Pancreas (tissue), 10 donors: Measurements from ENCODE around the gene FADS1. TPM values are rescaled to one million over a fixed set of nuclear protein-coding genes. Genes with fewer than 3 reads are reported as not detected.
A peak's percentile ranks its signal among the peaks of the same experiment; 100 is the strongest.

Experiments
- ATAC-seq, 4 donors: fragments of 200-7000 bp; cut with Tn5 transposase; one replicate each; pipeline versions ENCODE4 v1.8.0 to v1.9.1; 2020; ENCODE audit warnings: mild to moderate bottlenecking in 4 of 4, moderate library complexity in 4 of 4
- DNase-seq, 6 donors: peaks; one replicate each; pipeline ENCODE4 v3.0.0-alpha.2; 2020
- FAIRE-seq: peaks from 2 replicates; lab custom pipeline; 2012; peaks lifted over from hg19 to GRCh38; lab: Jason Lieb, UNC
- H3K27ac ChIP-seq, 4 donors: fragments of 200-600 bp; sonication (generic); 1 replicate in 3 of 4; 2 replicates in 1 of 4; pipeline versions ENCODE4 v1.5.0 to v1.8.0; 2020
- H3K27me3 ChIP-seq, 4 donors: fragments of 200-600 bp; one replicate each; pipeline ENCODE4 v1.8.0; 2021
- H3K36me3 ChIP-seq, 3 donors: fragments of 200-600 bp; sonication (generic) in 1 of 3; one replicate each; pipeline versions ENCODE4 v1.5.0 to v1.8.0; 2020 to 2021
- H3K4me1 ChIP-seq, 3 donors: fragments of 200-600 bp; one replicate each; pipeline ENCODE4 v1.8.0; 2021
- H3K4me3 ChIP-seq, 4 donors: fragments of 200-600 bp; sonication (generic) in 2 of 4; one replicate each; pipeline versions ENCODE4 v1.5.0 to v1.8.0; 2020 to 2021
- H3K9me3 ChIP-seq, 4 donors: fragments of 200-600 bp; one replicate each; pipeline ENCODE4 v1.8.0; 2021
- WGBS, 2 donors: extraction: QIAGEN DNeasy Blood & Tissue Kit; methylation state at CpG; one replicate each; pipeline ENCODE4 v1.1.7; 2013; 5-methylcytosine and 5-hydroxymethylcytosine counted together
- intact Hi-C, 3 donors: fragments of 100-400 bp; cut with DNase I; formaldehyde crosslinking; loops; one replicate each; pipeline versions ENCODE4 v1.11.1 to v1.14.2; 2022
- polyA plus RNA-seq, 2 donors: library from polyadenylated mRNA; stranded (reverse); fragments of 200-250 nt; gene quantifications; one replicate each; pipeline ENCODE4 v1.2.3, GENCODE V29; 2013
- total RNA-seq, 6 donors: library from RNA; stranded (reverse); fragmentation: NEBNext Ultra II Directional in 4 of 6; extraction: Animal tissue kit (Norgen Biotek cat#: 25700) in 4 of 6; gene quantifications; one replicate each; pipeline versions ENCODE4 v1.2.1 to v1.2.4, GENCODE V29; 2021 to 2023
- TF ChIP-seq, protein P1 (sequence below), 4 donors: fragments of 200-600 bp; sonication (generic) in 3 of 4; IDR thresholded peaks; one replicate each; pipeline versions ENCODE4 v1.5.0 to v1.8.0; 2021; ENCODE audit warnings: antibody characterized with exemption in 4 of 4
- donor health status: healthy with polysubstance abuse.
- donor health status: DM: no; HTN: no; CAD: no; lungs with moderate emphysema.
- donor health status: DM: no; HTN: no; CAD: no.
- donor health status: control.
- donor health status: control.
- donor health status: Bipolar disorder and iron deficiency.
- donor health status: DM: yes; HTN: yes; CAD: no.
- donor health status: DM: no; HTN: no; CAD: no.
- donor health status: DM: no; HTN: no; CAD: no.
- donor health status: DM: yes; HTN: yes; CAD: no.

FADS1 gene
- total and polyA plus RNA-seq, 8 donors, result 2.3 to 15.1 (median 5.4) TPM

- H3K4me3 ChIP-seq, result no peak overlapping the region
- H3K4me1 ChIP-seq, result no peaks in the 10 kb centered on the region
- TF ChIP-seq, protein P1, sequence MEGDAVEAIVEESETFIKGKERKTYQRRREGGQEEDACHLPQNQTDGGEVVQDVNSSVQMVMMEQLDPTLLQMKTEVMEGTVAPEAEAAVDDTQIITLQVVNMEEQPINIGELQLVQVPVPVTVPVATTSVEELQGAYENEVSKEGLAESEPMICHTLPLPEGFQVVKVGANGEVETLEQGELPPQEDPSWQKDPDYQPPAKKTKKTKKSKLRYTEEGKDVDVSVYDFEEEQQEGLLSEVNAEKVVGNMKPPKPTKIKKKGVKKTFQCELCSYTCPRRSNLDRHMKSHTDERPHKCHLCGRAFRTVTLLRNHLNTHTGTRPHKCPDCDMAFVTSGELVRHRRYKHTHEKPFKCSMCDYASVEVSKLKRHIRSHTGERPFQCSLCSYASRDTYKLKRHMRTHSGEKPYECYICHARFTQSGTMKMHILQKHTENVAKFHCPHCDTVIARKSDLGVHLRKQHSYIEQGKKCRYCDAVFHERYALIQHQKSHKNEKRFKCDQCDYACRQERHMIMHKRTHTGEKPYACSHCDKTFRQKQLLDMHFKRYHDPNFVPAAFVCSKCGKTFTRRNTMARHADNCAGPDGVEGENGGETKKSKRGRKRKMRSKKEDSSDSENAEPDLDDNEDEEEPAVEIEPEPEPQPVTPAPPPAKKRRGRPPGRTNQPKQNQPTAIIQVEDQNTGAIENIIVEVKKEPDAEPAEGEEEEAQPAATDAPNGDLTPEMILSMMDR (IDR thresholded peaks at IDR 0.05), result no peak
- no peaks in the 10 kb centered on the region for H3K9me3 ChIP-seq
- no peak for ATAC-seq
- H3K27me3 ChIP-seq, result no peaks in the 10 kb centered on the region
- peak in 1 of 6 donors; percentile 7 for DNase-seq
- 84 to 87% methylated on average over 5 of the region's 5 CpGs for WGBS, 2 donors
- H3K27ac ChIP-seq, result no peak overlapping the region
- intact Hi-C loops, result loop anchor here (10.0 kb wide), 5 partner anchors 88 to 308 kb away; partner anchors contain the start of genes BEST1 (in 1 of the 3) and FADS3 (in 1 of the 3)
- no peak for FAIRE-seq
- H3K36me3 ChIP-seq, result no peaks in the 10 kb centered on the region
Measured at GRCh38 chr11:61806785-61807184, 10.0 kb downstream of the FADS1 start.

DNA sequence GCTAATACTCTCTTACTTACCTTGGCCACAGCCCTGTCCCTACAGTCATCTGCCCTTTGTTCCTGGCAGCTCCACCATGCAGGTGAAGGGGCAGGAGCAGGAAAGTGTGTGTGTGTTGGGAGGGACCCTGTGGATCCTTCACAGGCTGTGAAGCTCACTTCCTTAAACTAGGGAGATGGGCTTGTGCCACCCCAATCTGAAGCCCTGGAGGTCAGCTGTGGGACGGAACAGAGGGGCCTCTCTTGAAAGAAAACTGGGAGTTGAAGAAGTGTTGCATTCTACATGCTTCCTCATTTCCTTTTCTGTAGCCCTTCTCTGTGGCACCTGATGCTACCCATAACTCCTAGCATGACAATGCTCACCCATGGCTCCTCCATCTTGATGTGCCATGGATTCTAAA lies 11.7 kb downstream of the FADS1 start:
- H3K4me1 ChIP-seq, result no peaks in the 10 kb centered on the region
- H3K9me3 ChIP-seq, result no peaks in the 10 kb centered on the region
- H3K27me3 ChIP-seq, result no peaks in the 10 kb centered on the region
- ATAC-seq (no peak), DNase-seq (no peak), FAIRE-seq (no peak)
- 94 to 100% methylated on average over 1 of the region's 1 CpG for WGBS, 2 donors
- intact Hi-C loops, result loop anchor here (10.0 kb wide), 5 partner anchors 90 to 310 kb away; partner anchors contain the start of genes BEST1 (in 1 of the 3) and FADS3 (in 1 of the 3)
- no peaks in the 10 kb centered on the region for H3K36me3 ChIP-seq
- H3K27ac ChIP-seq, result no peak overlapping the region
- TF ChIP-seq, protein P1 (IDR thresholded peaks at IDR 0.05), result no peak
- H3K4me3 ChIP-seq, result no peak overlapping the region

GRCh38 chr11:61803889-61804647 lies 12.7 kb downstream of the FADS1 start:
- FAIRE-seq, result no peak
- no peaks in the 10 kb centered on the region for H3K4me1 ChIP-seq
- no peak overlapping the region for H3K27ac ChIP-seq
- no peaks in the 10 kb centered on the region for H3K27me3 ChIP-seq
- 78 to 82% methylated on average over 3 of the region's 3 CpGs for WGBS, 2 donors
- H3K9me3 ChIP-seq, result no peaks in the 10 kb centered on the region
- no peak for ATAC-seq
- TF ChIP-seq, protein P1 (IDR thresholded peaks at IDR 0.05), result no peak
- no peaks in the 10 kb centered on the region for H3K36me3 ChIP-seq
- DNase-seq, result no peak
- no peak overlapping the region for H3K4me3 ChIP-seq
- intact Hi-C loops, result loop anchor here (5.0 to 10.0 kb wide), 6 partner anchors 91 to 311 kb away; partner anchors contain the start of genes BEST1 (in 1 of the 3) and FADS3 (in 1 of the 3)

DNA sequence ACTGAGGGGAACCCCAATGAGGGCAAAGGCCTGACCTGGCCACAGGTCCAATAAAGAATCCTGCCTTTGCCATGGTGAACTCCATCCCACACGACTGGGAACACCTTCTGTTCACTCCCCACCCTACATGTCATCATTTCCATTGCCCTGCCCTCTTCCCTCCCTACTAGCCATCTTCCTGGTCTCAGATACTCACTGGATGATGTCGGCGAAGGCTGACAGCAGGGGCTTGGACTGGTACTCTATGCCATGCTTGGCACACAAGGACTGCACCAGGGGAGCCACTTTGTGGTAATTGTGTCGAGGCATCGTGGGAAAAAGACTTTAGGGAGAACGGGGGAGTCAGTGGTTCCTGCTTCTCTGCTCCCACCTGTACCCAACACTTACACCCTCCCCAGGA lies 14.2 kb downstream of the FADS1 start:
- H3K4me3 ChIP-seq, result no peak overlapping the region
- no peaks in the 10 kb centered on the region for H3K36me3 ChIP-seq
- intact Hi-C loops, result loop anchor here (5.0 to 10.0 kb wide), 6 partner anchors 92 to 312 kb away; partner anchors contain the start of genes BEST1 (in 1 of the 3) and FADS3 (in 1 of the 3)
- ATAC-seq (no peak), DNase-seq (peak in 1 of 6 donors; percentile 28), FAIRE-seq (no peak)
- H3K9me3 ChIP-seq, result no peaks in the 10 kb centered on the region
- H3K27ac ChIP-seq, result no peak overlapping the region
- 88 to 90% methylated on average over 6 of the region's 6 CpGs for WGBS, 2 donors
- H3K4me1 ChIP-seq, result no peaks in the 10 kb centered on the region
- TF ChIP-seq, protein P1 (IDR thresholded peaks at IDR 0.05), result no peak
- no peaks in the 10 kb centered on the region for H3K27me3 ChIP-seq
